Nephron (organoid): ENCODE measurements around the gene EXOSC7.

Experiments
- H3K27ac Mint-ChIP-seq, 3 experiments: 2 replicates each; pipeline ENCODE4 v1.8.0; 2020; ENCODE audit warnings: mixed read lengths in 3 of 3, mild to moderate bottlenecking in 2 of 3, moderate library complexity in 1 of 3
- H3K27me3 Mint-ChIP-seq: 2 replicates; pipeline ENCODE4 v1.8.0; 2021; ENCODE audit warnings: low read depth, mild to moderate bottlenecking, moderate library complexity, mixed read lengths
- H3K36me3 Mint-ChIP-seq: 2 replicates; pipeline ENCODE4 v1.8.0; 2020; ENCODE audit warnings: low read depth, mixed read lengths
- H3K4me1 Mint-ChIP-seq: 2 replicates; pipeline ENCODE4 v1.8.0; 2020; ENCODE audit warnings: mixed read lengths
- H3K4me3 Mint-ChIP-seq, 3 experiments: 2 replicates each; pipeline ENCODE4 v1.8.0; 2020; ENCODE audit warnings: mild to moderate bottlenecking in 3 of 3, mixed read lengths in 3 of 3, moderate library complexity in 2 of 3
- H3K9me3 Mint-ChIP-seq: 2 replicates; pipeline ENCODE4 v1.8.0; 2020; ENCODE audit warnings: mixed read lengths
- TF ChIP-seq, protein P1 (sequence below), 3 experiments: fragments of 200-600 bp; sonication (generic); IDR thresholded peaks; one replicate each; pipeline ENCODE4 v1.5.0; 2021; ENCODE audit warnings: antibody characterized with exemption in 3 of 3; ENCODE audit not compliant: unreplicated experiment in 3 of 3

The EXOSC7 gene

DNA sequence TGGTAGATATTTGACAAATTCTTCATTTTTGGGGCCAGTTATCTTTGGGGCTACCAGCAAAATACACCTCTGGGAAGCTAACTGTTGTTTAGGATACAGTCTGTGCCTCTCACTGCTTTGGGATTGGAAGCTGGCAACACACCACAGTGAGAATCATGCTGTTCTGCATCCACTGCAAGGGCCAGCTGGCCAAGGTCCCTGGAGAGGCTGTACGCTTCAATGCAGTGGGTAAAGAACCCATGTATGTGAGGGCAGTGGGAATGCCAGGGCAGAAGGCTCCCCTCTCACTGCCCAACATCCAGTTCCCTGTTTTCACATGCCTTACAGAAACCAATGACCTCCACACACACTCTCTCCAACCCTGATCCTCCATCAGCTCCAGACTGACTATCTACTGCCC is 20.1 kb upstream of the EXOSC7 start:
- no peak overlapping the region for H3K4me3 Mint-ChIP-seq
- TF ChIP-seq, protein P1, sequence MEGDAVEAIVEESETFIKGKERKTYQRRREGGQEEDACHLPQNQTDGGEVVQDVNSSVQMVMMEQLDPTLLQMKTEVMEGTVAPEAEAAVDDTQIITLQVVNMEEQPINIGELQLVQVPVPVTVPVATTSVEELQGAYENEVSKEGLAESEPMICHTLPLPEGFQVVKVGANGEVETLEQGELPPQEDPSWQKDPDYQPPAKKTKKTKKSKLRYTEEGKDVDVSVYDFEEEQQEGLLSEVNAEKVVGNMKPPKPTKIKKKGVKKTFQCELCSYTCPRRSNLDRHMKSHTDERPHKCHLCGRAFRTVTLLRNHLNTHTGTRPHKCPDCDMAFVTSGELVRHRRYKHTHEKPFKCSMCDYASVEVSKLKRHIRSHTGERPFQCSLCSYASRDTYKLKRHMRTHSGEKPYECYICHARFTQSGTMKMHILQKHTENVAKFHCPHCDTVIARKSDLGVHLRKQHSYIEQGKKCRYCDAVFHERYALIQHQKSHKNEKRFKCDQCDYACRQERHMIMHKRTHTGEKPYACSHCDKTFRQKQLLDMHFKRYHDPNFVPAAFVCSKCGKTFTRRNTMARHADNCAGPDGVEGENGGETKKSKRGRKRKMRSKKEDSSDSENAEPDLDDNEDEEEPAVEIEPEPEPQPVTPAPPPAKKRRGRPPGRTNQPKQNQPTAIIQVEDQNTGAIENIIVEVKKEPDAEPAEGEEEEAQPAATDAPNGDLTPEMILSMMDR (IDR thresholded peaks at IDR 0.05; ENCODE audit: unreplicated experiment in 3 of 3) = no peak
- no peak overlapping the region for H3K27ac Mint-ChIP-seq
- peaks cover 12% of the 10 kb centered on the region for H3K36me3 Mint-ChIP-seq
- no peaks in the 10 kb centered on the region for H3K27me3 Mint-ChIP-seq
- no peaks in the 10 kb centered on the region for H3K9me3 Mint-ChIP-seq
- H3K4me1 Mint-ChIP-seq = no peaks in the 10 kb centered on the region

DNA sequence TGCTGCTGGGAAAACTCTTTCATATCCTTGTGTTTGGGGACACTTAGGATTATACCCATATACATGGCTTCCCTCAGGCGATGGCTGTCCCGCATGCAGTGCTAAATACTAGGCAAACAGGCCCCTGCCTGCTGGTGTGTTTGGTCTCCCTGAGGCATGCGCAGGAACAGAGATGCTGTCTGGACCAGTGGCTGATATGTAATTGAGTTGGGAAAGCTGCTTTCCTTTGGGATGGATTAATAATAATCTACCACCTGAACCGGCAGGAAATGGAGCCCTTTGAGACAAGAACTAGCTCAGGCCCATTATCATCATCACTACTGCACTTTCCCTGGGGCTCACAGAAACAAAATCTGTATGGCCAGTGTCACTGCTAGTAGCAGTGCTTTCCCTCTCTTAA is 18.1 kb upstream of the EXOSC7 start:
- no peak overlapping the region for H3K27ac Mint-ChIP-seq
- no peaks in the 10 kb centered on the region for H3K27me3 Mint-ChIP-seq
- H3K36me3 Mint-ChIP-seq = peaks cover 12% of the 10 kb centered on the region
- TF ChIP-seq, protein P1 (IDR thresholded peaks at IDR 0.05; ENCODE audit: unreplicated experiment in 3 of 3) = no peak
- no peak overlapping the region for H3K4me3 Mint-ChIP-seq
- no peaks in the 10 kb centered on the region for H3K4me1 Mint-ChIP-seq
- H3K9me3 Mint-ChIP-seq = no peaks in the 10 kb centered on the region

DNA sequence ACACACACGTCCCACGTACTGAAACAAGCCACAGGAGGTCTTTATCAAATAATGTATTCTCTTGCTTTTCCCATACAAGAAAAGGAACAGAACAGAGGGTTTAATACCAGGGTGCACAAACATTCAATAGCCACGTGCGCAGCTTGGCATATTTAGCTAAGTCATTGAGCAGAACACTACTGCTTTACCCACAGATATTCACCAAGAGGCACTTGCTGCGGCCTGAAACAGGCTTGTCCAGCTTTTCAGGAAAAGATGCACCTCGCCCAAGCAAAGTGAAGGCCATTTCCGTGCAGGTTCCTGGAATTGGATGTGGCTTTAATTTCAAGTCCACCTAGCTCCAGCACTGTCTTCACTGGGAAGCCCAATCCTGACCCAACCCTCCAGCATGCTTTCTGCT is 17.7 kb upstream of the EXOSC7 start:
- TF ChIP-seq, protein P1 (IDR thresholded peaks at IDR 0.05; ENCODE audit: unreplicated experiment in 3 of 3) = no peak
- Mint-ChIP-seq H3K36me3 (peaks cover 12% of the 10 kb centered on the region), H3K27ac (no peak overlapping the region), H3K9me3 (no peaks in the 10 kb centered on the region), H3K4me1 (no peaks in the 10 kb centered on the region), H3K4me3 (no peak overlapping the region), H3K27me3 (no peaks in the 10 kb centered on the region)

GRCh38 chr3:44960387-44961026 is 15.5 kb upstream of the EXOSC7 start:
- Mint-ChIP-seq H3K9me3 (no peaks in the 10 kb centered on the region), H3K27me3 (no peaks in the 10 kb centered on the region), H3K27ac (no peak overlapping the region), H3K36me3 (peaks cover 12% of the 10 kb centered on the region), H3K4me3 (no peak overlapping the region), H3K4me1 (no peaks in the 10 kb centered on the region)
- TF ChIP-seq, protein P1 (IDR thresholded peaks at IDR 0.05; ENCODE audit: unreplicated experiment in 3 of 3) = no peak

DNA sequence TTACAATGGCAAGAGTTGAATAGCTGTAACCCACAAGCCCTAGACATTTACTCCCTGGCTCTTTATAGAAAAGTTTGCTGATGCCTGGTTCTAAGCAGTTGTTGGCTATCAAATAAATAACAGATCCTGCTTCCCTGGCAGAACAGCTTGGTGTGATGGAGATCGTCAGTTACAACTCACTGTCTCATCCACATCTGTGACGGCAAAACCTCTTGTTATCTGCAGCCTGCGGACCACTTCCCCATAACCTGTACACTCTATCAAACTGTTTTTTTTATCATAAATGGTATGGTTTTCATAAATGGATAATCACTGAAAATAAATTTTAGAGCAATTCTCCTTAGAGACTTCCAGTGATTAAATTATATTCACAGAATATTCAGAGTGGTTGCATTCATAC is 14.2 kb upstream of the EXOSC7 start:
- H3K4me3 Mint-ChIP-seq = no peak overlapping the region
- H3K27me3 Mint-ChIP-seq = no peaks in the 10 kb centered on the region
- H3K9me3 Mint-ChIP-seq = no peaks in the 10 kb centered on the region
- no peak overlapping the region for H3K27ac Mint-ChIP-seq
- peaks cover 12% of the 10 kb centered on the region for H3K36me3 Mint-ChIP-seq
- no peaks in the 10 kb centered on the region for H3K4me1 Mint-ChIP-seq
- TF ChIP-seq, protein P1 (IDR thresholded peaks at IDR 0.05; ENCODE audit: unreplicated experiment in 3 of 3) = no peak
